Type B pancreatic cell (in vitro differentiated cells): ENCODE data around the gene NCCRP1. TPM values are rescaled to one million over a fixed set of nuclear protein-coding genes. Genes with fewer than 3 reads are reported as not detected.

Experiments
- DNase-seq: peaks from one replicate; pipeline ENCODE4 v3.0.0; 2021; ENCODE audit warnings: mixed read lengths; ENCODE audit not compliant: unreplicated experiment; ENCODE audit errors: extremely low spot score
- H3K27ac Mint-ChIP-seq: 2 replicates; pipeline ENCODE4 v1.8.0; 2021; ENCODE audit warnings: mild to moderate bottlenecking, mixed read lengths
- H3K27me3 Mint-ChIP-seq: 2 replicates; pipeline ENCODE4 v1.8.0; 2021; ENCODE audit warnings: mixed read lengths
- H3K36me3 Mint-ChIP-seq: 2 replicates; pipeline ENCODE4 v1.8.0; 2021; ENCODE audit warnings: mixed read lengths
- H3K4me1 Mint-ChIP-seq: one replicate; pipeline ENCODE4 v1.8.0; 2021; ENCODE audit warnings: mixed read lengths; ENCODE audit not compliant: unreplicated experiment
- H3K4me3 Mint-ChIP-seq: 2 replicates; pipeline ENCODE4 v1.8.0; 2021; ENCODE audit warnings: mild to moderate bottlenecking, mixed read lengths
- H3K9me3 Mint-ChIP-seq: 2 replicates; pipeline ENCODE4 v1.8.0; 2021; ENCODE audit warnings: mixed read lengths
- total RNA-seq: library from RNA; stranded (reverse); gene quantifications from 2 replicates; pipeline ENCODE4 v1.2.1, GENCODE V29; 2021; ENCODE audit warnings: low replicate concordance
- TF ChIP-seq, protein P1 (sequence below): fragments of 200-600 bp; sonication (generic); conservative IDR thresholded peaks from 2 replicates; pipeline ENCODE4 v1.5.0; 2021; ENCODE audit warnings: antibody characterized with exemption, mild to moderate bottlenecking

NCCRP1 gene
- total RNA-seq, 1 donor from 2014 or later, result 19.0 TPM

DNA sequence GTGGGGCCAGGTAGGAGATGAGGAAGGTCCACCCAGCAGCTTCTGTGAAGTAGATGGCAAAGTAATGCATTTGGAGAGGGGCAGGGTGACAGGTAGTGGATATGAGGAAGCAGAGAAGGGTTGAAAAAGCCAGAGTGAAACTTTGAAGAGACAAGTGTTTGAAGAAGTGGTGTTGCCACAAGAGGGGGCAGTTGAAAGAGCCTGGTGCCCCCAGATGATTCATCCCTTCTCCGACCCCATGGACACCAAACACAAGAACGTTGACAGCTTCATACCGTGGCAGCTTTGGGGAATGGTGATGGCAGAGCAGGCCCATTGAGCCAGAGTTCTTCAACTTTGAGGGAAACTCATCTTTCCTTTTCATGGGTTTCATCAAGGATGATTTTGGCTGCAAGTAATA, 28.1 kb downstream of the NCCRP1 start:
- H3K4me1 Mint-ChIP-seq, result no peaks in the 10 kb centered on the region

DNA sequence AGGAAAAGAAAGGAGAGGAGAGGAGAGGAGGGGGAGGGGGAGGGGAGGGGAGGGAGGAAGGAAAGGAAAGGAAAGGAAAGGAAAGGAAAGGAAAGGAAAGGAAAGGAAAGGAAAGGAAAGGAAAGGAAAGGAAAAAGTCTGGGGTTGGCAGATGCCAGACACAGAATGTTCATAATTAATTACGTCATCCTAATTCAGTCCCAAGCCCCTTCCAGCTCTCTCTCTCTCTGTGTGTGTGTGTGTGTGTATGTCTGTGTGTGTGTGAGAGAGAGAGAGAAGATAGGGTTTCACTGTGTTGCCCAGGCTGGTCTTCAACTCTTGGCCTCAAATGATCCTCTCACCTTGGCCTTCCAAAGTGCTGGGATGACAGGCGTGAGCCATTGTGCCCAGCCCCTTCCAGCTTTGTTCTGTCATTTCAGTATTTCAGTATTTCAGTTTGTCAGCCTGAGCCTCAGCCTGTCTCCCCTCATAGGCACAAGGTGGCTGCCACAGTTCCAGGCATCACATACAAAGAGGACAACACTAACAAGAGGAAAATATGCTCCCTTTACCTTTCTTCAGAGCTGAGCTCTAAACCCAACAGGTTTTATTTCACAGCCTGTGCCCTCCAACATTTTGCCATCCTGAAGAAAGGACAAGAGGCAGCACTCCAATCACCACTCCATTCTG, 33.5 kb downstream of the NCCRP1 start:
- TF ChIP-seq, protein P1, sequence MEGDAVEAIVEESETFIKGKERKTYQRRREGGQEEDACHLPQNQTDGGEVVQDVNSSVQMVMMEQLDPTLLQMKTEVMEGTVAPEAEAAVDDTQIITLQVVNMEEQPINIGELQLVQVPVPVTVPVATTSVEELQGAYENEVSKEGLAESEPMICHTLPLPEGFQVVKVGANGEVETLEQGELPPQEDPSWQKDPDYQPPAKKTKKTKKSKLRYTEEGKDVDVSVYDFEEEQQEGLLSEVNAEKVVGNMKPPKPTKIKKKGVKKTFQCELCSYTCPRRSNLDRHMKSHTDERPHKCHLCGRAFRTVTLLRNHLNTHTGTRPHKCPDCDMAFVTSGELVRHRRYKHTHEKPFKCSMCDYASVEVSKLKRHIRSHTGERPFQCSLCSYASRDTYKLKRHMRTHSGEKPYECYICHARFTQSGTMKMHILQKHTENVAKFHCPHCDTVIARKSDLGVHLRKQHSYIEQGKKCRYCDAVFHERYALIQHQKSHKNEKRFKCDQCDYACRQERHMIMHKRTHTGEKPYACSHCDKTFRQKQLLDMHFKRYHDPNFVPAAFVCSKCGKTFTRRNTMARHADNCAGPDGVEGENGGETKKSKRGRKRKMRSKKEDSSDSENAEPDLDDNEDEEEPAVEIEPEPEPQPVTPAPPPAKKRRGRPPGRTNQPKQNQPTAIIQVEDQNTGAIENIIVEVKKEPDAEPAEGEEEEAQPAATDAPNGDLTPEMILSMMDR, result no peak

More for the DNA sequence above, 28.1 kb downstream of the NCCRP1 start:
- Mint-ChIP-seq H3K27me3 (peaks cover 56% of the 10 kb centered on the region), H3K4me3 (no peak overlapping the region), H3K9me3 (no peaks in the 10 kb centered on the region), H3K36me3 (no peaks in the 10 kb centered on the region), H3K27ac (no peak overlapping the region)
- TF ChIP-seq, protein P1, result no peak
- DNase-seq, result no peak

DNA sequence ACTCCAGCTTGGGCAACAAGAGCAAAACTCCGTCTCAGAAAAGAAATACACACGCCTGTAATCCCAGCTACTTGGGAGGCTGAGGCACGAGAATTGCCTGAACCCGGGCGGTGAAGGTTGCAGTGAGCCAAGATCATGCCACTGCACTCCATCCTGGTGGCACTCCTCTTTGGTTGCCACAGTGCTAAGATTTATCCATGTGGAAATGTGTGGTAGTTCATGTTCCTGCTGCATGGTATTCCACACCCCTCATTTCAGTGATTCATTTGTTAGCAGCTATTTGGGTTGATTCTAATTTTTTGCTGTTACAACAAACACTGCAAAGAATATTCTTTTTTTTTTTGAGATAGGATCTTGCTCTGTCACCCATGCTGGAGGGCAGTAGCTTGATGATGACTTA, 35.9 kb downstream of the NCCRP1 start:
- Mint-ChIP-seq H3K27ac (no peak overlapping the region), H3K4me1 (peaks cover 2% of the 10 kb centered on the region), H3K4me3 (no peak overlapping the region), H3K27me3 (peaks cover 32% of the 10 kb centered on the region), H3K9me3 (no peaks in the 10 kb centered on the region), H3K36me3 (no peaks in the 10 kb centered on the region)
- TF ChIP-seq, protein P1, result no peak
- no peak for DNase-seq

More for the DNA sequence above, 33.5 kb downstream of the NCCRP1 start:
- Mint-ChIP-seq H3K4me3 (no peak overlapping the region), H3K9me3 (no peaks in the 10 kb centered on the region), H3K4me1 (no peaks in the 10 kb centered on the region), H3K27ac (no peak overlapping the region), H3K36me3 (no peaks in the 10 kb centered on the region), H3K27me3 (peaks cover 43% of the 10 kb centered on the region)
- no peak for DNase-seq

DNA sequence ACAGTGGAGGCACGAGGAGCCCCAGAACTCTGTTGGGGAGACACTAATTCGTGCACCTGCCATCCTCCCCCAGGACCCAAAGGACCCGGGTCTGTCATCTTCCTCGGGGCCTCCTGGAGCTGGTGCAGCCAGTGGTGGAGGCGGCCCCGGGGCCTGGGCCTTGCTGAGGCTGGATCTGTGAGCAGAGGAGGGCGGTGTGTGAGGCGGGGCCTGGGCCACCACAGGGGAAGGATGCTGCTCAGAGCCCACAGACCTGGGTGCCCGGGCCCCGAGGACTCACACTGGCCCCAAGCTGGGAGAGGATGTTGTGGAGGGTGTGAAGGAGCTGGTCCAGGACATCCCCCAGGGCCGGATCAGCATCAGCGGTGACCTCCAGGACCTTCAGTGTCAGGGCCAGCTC, 39.8 kb downstream of the NCCRP1 start:
- Mint-ChIP-seq H3K27ac (no peak overlapping the region), H3K4me3 (no peak overlapping the region), H3K9me3 (no peaks in the 10 kb centered on the region), H3K36me3 (no peaks in the 10 kb centered on the region), H3K27me3 (peaks cover 34% of the 10 kb centered on the region), H3K4me1 (peaks cover 8% of the 10 kb centered on the region)
- DNase-seq, result no peak
- TF ChIP-seq, protein P1, result no peak

DNA sequence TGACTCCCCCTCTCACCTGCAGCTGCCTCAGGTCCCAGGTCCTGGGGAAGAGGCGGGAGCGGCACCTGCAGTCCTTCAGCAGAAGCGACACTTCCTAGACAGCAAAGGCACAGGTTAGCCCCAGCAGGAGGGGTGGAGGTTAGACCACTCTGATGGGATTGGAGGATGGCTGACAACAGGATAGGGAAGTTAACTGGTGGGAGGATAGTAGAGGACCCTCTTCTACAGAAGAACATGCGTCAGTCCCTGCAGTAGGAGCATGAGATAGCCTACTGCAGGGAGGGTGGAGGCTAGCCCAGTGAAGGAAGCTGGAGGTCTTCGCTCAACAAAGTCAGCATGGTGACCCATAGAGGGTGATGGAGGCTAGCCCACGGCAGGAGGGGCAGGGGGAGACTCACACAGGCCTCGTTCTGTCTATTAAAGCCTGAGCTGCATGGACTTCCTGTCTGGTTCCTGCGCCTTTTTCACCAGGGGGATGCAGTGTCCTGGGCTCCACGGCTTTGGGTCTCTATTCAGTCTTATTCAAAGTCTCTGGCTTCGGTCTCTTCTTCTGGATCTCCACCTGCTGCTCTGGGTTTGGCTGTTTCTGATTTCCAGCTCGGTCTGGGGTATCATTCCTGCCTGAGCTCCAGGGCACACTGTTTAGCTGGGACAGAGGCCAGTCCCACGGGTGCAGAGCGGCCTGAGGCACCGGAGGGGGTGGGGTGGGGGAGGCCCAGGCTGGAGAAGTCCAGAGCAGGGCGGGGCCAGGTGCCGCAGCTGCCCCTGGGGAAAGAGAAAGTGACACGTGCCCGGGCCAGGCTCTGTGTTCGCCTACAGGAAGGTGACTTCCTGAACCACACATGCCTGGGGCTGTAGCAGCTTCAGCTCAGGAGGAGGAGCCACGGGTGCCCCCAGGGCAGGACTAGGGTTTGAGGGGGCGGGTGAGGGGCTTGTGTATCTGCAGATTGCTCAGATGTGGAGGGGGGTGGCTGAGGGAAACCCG, 40.7 kb downstream of the NCCRP1 start:
- H3K4me3 Mint-ChIP-seq, result no peak overlapping the region
- H3K36me3 Mint-ChIP-seq, result no peaks in the 10 kb centered on the region

More for the DNA sequence above, 40.7 kb downstream of the NCCRP1 start:
- TF ChIP-seq, protein P1, result no peak
- Mint-ChIP-seq H3K4me1 (peaks cover 8% of the 10 kb centered on the region), H3K9me3 (no peaks in the 10 kb centered on the region), H3K27me3 (peaks cover 32% of the 10 kb centered on the region), H3K27ac (no peak overlapping the region)
- DNase-seq, result no peak
